ENCODE measurements around the gene CFAP77.
"Not testable (repeated sequence)": the region's sequence is repeated elsewhere in the genome, so short reads cannot be mapped to it uniquely, and the experiment has no call there.

Gene CFAP77

GRCh38 chr9:132555528-132555927 lies 145.5 kb downstream of the CFAP77 start:
- 60 to 68% methylated on average over 8 of the region's 8 CpGs for WGBS, 2 experiments
- H3K9me3 ChIP-seq (ENCODE audit: control insufficient read depth, low read length) = no peaks in the 10 kb centered on the region
- H3K4me3 ChIP-seq (ENCODE audit: insufficient read depth, low read depth, low read length) = no peak overlapping the region
- H3K36me3 ChIP-seq (ENCODE audit: control insufficient read depth, insufficient read depth, low read length) = no peaks in the 10 kb centered on the region
- H3K27ac ChIP-seq (ENCODE audit: insufficient read depth, low read depth, low read length, poor library complexity, severe bottlenecking) = peak overlapping the region; percentile 33
- H3K4me1 ChIP-seq (ENCODE audit: control insufficient read depth, insufficient read depth, low read length) = peaks cover 34% of the 10 kb centered on the region
- no peaks in the 10 kb centered on the region for H3K27me3 ChIP-seq (ENCODE audit: control insufficient read depth, insufficient read depth, low read length, poor library complexity, severe bottlenecking)

GRCh38 chr9:132556235-132556634 lies 146.2 kb downstream of the CFAP77 start:
- no peaks in the 10 kb centered on the region for H3K9me3 ChIP-seq (ENCODE audit: control insufficient read depth, low read length)
- H3K27ac ChIP-seq (ENCODE audit: insufficient read depth, low read depth, low read length, poor library complexity, severe bottlenecking) = peak overlapping the region; percentile 72
- H3K4me1 ChIP-seq (ENCODE audit: control insufficient read depth, insufficient read depth, low read length) = peaks cover 37% of the 10 kb centered on the region
- no peaks in the 10 kb centered on the region for H3K27me3 ChIP-seq (ENCODE audit: control insufficient read depth, insufficient read depth, low read length, poor library complexity, severe bottlenecking)
- no peak overlapping the region for H3K4me3 ChIP-seq (ENCODE audit: insufficient read depth, low read depth, low read length)
- WGBS, 2 experiments = 19% methylated on average over 5 to 6 of the region's 6 CpGs
- no peaks in the 10 kb centered on the region for H3K36me3 ChIP-seq (ENCODE audit: control insufficient read depth, insufficient read depth, low read length)

- Histone ChIP-seq H3K9me3 (ENCODE audit: control insufficient read depth, low read length) (no peaks in the 10 kb centered on the region), H3K4me3 (ENCODE audit: insufficient read depth, low read depth, low read length) (no peak overlapping the region), H3K27me3 (ENCODE audit: control insufficient read depth, insufficient read depth, low read length, poor library complexity, severe bottlenecking) (no peaks in the 10 kb centered on the region), H3K27ac (ENCODE audit: insufficient read depth, low read depth, low read length, poor library complexity, severe bottlenecking) (peak overlapping the region; percentile 72), H3K4me1 (ENCODE audit: control insufficient read depth, insufficient read depth, low read length) (peaks cover 41% of the 10 kb centered on the region), H3K36me3 (ENCODE audit: control insufficient read depth, insufficient read depth, low read length) (no peaks in the 10 kb centered on the region)
- 83 to 84% methylated on average over 26 of the region's 26 CpGs for WGBS, 2 experiments
These were observed 146.7 kb downstream of the CFAP77 start for GRCh38 chr9:132556714-132557113.

- H3K4me3 ChIP-seq (ENCODE audit: insufficient read depth, low read depth, low read length) = no peak overlapping the region
- 92 to 93% methylated on average over 15 of the region's 15 CpGs for WGBS, 2 experiments
- peaks cover 45% of the 10 kb centered on the region for H3K4me1 ChIP-seq (ENCODE audit: control insufficient read depth, insufficient read depth, low read length)
- no peaks in the 10 kb centered on the region for H3K36me3 ChIP-seq (ENCODE audit: control insufficient read depth, insufficient read depth, low read length)
- no peaks in the 10 kb centered on the region for H3K9me3 ChIP-seq (ENCODE audit: control insufficient read depth, low read length)
- no peak overlapping the region for H3K27ac ChIP-seq (ENCODE audit: insufficient read depth, low read depth, low read length, poor library complexity, severe bottlenecking)
- H3K27me3 ChIP-seq (ENCODE audit: control insufficient read depth, insufficient read depth, low read length, poor library complexity, severe bottlenecking) = no peaks in the 10 kb centered on the region
These were observed 147.1 kb downstream of the CFAP77 start for GRCh38 chr9:132557159-132557558.

GRCh38 chr9:132559711-132560110 lies 149.7 kb downstream of the CFAP77 start:
- Histone ChIP-seq H3K4me1 (ENCODE audit: control insufficient read depth, insufficient read depth, low read length) (peaks cover 47% of the 10 kb centered on the region), H3K4me3 (ENCODE audit: insufficient read depth, low read depth, low read length) (no peak overlapping the region), H3K36me3 (ENCODE audit: control insufficient read depth, insufficient read depth, low read length) (no peaks in the 10 kb centered on the region), H3K9me3 (ENCODE audit: control insufficient read depth, low read length) (no peaks in the 10 kb centered on the region), H3K27ac (ENCODE audit: insufficient read depth, low read depth, low read length, poor library complexity, severe bottlenecking) (no peak overlapping the region), H3K27me3 (ENCODE audit: control insufficient read depth, insufficient read depth, low read length, poor library complexity, severe bottlenecking) (no peaks in the 10 kb centered on the region)
- 90 to 94% methylated on average over 2 of the region's 2 CpGs for WGBS, 2 experiments

- WGBS, 2 experiments = 76 to 80% methylated on average over 14 of the region's 14 CpGs
- Histone ChIP-seq H3K27ac (ENCODE audit: insufficient read depth, low read depth, low read length, poor library complexity, severe bottlenecking) (no peak overlapping the region), H3K4me3 (ENCODE audit: insufficient read depth, low read depth, low read length) (no peak overlapping the region), H3K36me3 (ENCODE audit: control insufficient read depth, insufficient read depth, low read length) (no peaks in the 10 kb centered on the region), H3K9me3 (ENCODE audit: control insufficient read depth, low read length) (no peaks in the 10 kb centered on the region), H3K4me1 (ENCODE audit: control insufficient read depth, insufficient read depth, low read length) (peaks cover 37% of the 10 kb centered on the region), H3K27me3 (ENCODE audit: control insufficient read depth, insufficient read depth, low read length, poor library complexity, severe bottlenecking) (no peaks in the 10 kb centered on the region)
These were observed 150.7 kb downstream of the CFAP77 start for GRCh38 chr9:132560616-132561202.

- Histone ChIP-seq H3K4me1 (ENCODE audit: control insufficient read depth, insufficient read depth, low read length) (peaks cover 22% of the 10 kb centered on the region), H3K36me3 (ENCODE audit: control insufficient read depth, insufficient read depth, low read length) (no peaks in the 10 kb centered on the region), H3K4me3 (ENCODE audit: insufficient read depth, low read depth, low read length) (no peak overlapping the region), H3K9me3 (ENCODE audit: control insufficient read depth, low read length) (no peaks in the 10 kb centered on the region), H3K27ac (ENCODE audit: insufficient read depth, low read depth, low read length, poor library complexity, severe bottlenecking) (no peak overlapping the region), H3K27me3 (ENCODE audit: control insufficient read depth, insufficient read depth, low read length, poor library complexity, severe bottlenecking) (no peaks in the 10 kb centered on the region)
- 88 to 97% methylated on average over 4 of the region's 4 CpGs for WGBS, 2 experiments
These were observed 152.2 kb downstream of the CFAP77 start for GRCh38 chr9:132562306-132562573.

GRCh38 chr9:132564526-132564925 lies 154.5 kb downstream of the CFAP77 start:
- H3K4me1 ChIP-seq (ENCODE audit: control insufficient read depth, insufficient read depth, low read length) = peaks cover 16% of the 10 kb centered on the region
- 85 to 86% methylated on average over 6 of the region's 6 CpGs for WGBS, 2 experiments
- H3K9me3 ChIP-seq (ENCODE audit: control insufficient read depth, low read length) = no peaks in the 10 kb centered on the region
- no peaks in the 10 kb centered on the region for H3K27me3 ChIP-seq (ENCODE audit: control insufficient read depth, insufficient read depth, low read length, poor library complexity, severe bottlenecking)
- no peak overlapping the region for H3K27ac ChIP-seq (ENCODE audit: insufficient read depth, low read depth, low read length, poor library complexity, severe bottlenecking)
- H3K36me3 ChIP-seq (ENCODE audit: control insufficient read depth, insufficient read depth, low read length) = no peaks in the 10 kb centered on the region
- no peak overlapping the region for H3K4me3 ChIP-seq (ENCODE audit: insufficient read depth, low read depth, low read length)

- 93 to 94% methylated on average over 2 of the region's 2 CpGs for WGBS, 2 experiments
- not testable (repeated sequence) for H3K27me3 ChIP-seq (ENCODE audit: control insufficient read depth, insufficient read depth, low read length, poor library complexity, severe bottlenecking); H3K36me3 ChIP-seq (ENCODE audit: control insufficient read depth, insufficient read depth, low read length); H3K4me3 ChIP-seq (ENCODE audit: insufficient read depth, low read depth, low read length); H3K4me1 ChIP-seq (ENCODE audit: control insufficient read depth, insufficient read depth, low read length); H3K27ac ChIP-seq (ENCODE audit: insufficient read depth, low read depth, low read length, poor library complexity, severe bottlenecking); H3K9me3 ChIP-seq (ENCODE audit: control insufficient read depth, low read length)
These were observed 158.8 kb downstream of the CFAP77 start for GRCh38 chr9:132568787-132569186.

GRCh38 chr9:132571806-132572600 lies 162.0 kb downstream of the CFAP77 start:
- H3K27ac ChIP-seq (ENCODE audit: insufficient read depth, low read depth, low read length, poor library complexity, severe bottlenecking) = no peak overlapping the region
- peaks cover 20% of the 10 kb centered on the region for H3K27me3 ChIP-seq (ENCODE audit: control insufficient read depth, insufficient read depth, low read length, poor library complexity, severe bottlenecking)
- H3K4me3 ChIP-seq (ENCODE audit: insufficient read depth, low read depth, low read length) = no peak overlapping the region
- peaks cover 13% of the 10 kb centered on the region for H3K4me1 ChIP-seq (ENCODE audit: control insufficient read depth, insufficient read depth, low read length)
- H3K9me3 ChIP-seq (ENCODE audit: control insufficient read depth, low read length) = no peaks in the 10 kb centered on the region
- WGBS, 2 experiments = 88 to 91% methylated on average over 15 of the region's 15 CpGs
- no peaks in the 10 kb centered on the region for H3K36me3 ChIP-seq (ENCODE audit: control insufficient read depth, insufficient read depth, low read length)
